ENCODE measurements around the gene RPGRIP1L. TPM values are rescaled to one million over a fixed set of nuclear protein-coding genes. Genes with fewer than 3 reads are reported as not detected.
A peak's percentile ranks its signal among the peaks of the same experiment; 100 is the strongest.

Gene RPGRIP1L
- polyA plus RNA-seq, 6 donors from 2014 or later = 2.0 to 3.4 (median 2.7) TPM

DNA sequence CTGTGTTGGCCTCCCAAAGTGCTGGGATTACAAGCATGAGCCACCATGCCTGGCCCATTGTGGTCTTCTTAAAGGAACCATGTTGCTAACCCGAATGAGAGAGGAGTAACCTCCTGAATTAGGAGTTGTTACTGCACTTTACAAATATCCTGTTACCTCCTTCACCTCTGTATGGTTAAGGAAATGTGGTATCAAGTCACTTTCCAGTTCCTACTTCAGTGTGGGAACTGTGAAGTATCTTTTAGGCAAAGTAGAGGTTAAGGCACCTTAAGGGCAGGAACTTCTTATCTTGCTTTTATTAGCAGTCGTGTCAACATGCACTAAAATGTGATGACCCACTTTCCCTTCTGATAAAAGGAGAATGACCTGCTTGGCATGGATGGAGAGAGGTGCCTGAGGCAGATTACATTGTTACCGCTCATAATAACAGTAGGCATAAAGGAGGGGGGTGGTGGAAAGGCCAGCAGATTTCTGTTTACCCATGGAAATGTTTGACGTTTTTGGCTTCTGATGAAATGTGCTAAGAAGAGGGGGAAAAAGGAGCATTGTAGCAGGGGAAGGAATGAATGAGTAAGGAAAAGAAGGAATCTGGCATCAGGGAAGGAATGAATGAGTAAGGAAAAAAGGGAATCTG, 28.8 kb upstream of the RPGRIP1L start:
- ATAC-seq (ENCODE audit: low read depth in 2 of 2) (no peak), DNase-seq (no peak)
- Mint-ChIP-seq H3K4me3 (no peak overlapping the region), H3K9me3 (peaks cover 0 to 2% (median 0%) of the 10 kb centered on the region in 7 donors), H3K36me3 (peaks cover 3 to 4% of the 10 kb centered on the region in 2 donors), H3K27ac (no peak overlapping the region), H3K4me1 (peaks cover 34 to 48% (median 39%) of the 10 kb centered on the region in 3 donors), H3K27me3 (no peaks in the 10 kb centered on the region)

DNA sequence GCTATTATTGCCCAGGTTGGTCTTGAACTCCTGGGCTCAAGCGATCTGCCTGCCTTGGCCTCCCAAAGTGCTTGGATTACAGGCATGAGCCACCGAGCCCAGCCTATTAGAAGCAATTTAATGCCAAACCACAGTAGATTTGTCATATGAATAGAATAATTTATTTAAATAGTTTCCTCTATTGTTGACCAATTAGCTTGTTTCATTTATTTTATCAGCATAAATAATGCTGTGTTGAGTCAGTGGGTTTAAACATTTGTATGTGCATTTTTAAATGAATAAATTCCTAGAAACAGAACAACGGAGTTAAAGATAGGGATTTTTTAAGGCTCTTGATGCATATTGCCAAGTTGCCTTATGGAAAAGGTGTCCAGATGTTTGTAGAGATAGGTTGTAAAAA, 27.0 kb upstream of the RPGRIP1L start:
- peaks cover 0 to 7% (median 0%) of the 10 kb centered on the region in 7 donors for H3K9me3 Mint-ChIP-seq

DNA sequence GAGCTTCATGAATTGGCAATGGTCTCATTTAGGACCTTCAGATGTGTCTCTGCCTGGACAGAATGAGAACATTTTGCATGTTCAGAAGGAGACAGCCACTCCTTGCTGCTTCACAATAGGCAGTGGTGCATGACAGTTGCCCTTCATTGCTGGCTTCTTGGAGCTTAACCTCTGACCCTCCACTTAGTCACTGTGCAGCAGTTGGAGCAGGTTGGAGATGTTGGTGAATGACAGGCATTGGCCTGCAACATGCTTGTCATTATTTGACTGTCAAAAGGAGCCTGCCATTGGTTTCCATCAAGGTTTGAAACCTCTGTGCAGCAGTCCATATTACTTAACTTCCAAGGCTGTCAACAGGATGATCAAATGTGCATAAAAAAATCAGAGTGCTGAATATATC, 23.0 kb upstream of the RPGRIP1L start:
- peak overlapping the region in 1 of 6 donors; percentile 51 for H3K27ac Mint-ChIP-seq
- H3K4me3 Mint-ChIP-seq = no peak overlapping the region
- H3K27me3 Mint-ChIP-seq = no peaks in the 10 kb centered on the region
- DNase-seq (no peak), ATAC-seq (ENCODE audit: low read depth in 2 of 2) (no peak)
- peaks cover 0 to 7% (median 0%) of the 10 kb centered on the region in 7 donors for H3K9me3 Mint-ChIP-seq
- H3K4me1 Mint-ChIP-seq = peaks cover 29 to 36% (median 35%) of the 10 kb centered on the region in 3 donors
- H3K36me3 Mint-ChIP-seq = peaks cover 7 to 14% of the 10 kb centered on the region in 2 donors

More for the DNA sequence above, 27.0 kb upstream of the RPGRIP1L start:
- ATAC-seq (ENCODE audit: low read depth in 2 of 2) (no peak), DNase-seq (no peak)
- Mint-ChIP-seq H3K27ac (no peak overlapping the region), H3K36me3 (peaks cover 7 to 9% of the 10 kb centered on the region in 2 donors), H3K27me3 (no peaks in the 10 kb centered on the region), H3K4me3 (no peak overlapping the region), H3K4me1 (peaks cover 38 to 53% (median 47%) of the 10 kb centered on the region in 3 donors)

DNA sequence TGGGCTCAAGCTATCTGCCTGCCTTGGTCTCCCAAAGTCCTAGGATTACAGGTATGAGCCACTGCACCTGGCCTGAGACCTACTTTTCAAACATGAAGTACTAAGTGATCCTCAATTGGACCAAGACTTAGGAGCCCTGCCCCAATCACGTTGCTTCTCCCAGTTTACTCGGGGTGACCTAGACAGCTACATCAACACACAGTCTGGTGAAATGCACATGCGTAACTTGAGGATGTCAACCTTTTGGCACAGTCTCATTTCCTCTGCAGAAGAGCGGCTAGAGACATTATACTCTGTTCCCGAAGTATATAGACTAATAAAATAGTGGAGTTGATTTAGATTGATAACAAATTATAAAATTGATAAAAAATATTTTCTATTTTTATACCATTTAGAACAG, 17.4 kb upstream of the RPGRIP1L start:
- ATAC-seq (ENCODE audit: low read depth in 2 of 2) (no peak), DNase-seq (no peak)
- H3K4me3 Mint-ChIP-seq = no peak overlapping the region
- H3K36me3 Mint-ChIP-seq = peaks cover 0 to 5% of the 10 kb centered on the region in 2 donors
- no peaks in the 10 kb centered on the region for H3K27me3 Mint-ChIP-seq
- H3K9me3 Mint-ChIP-seq = no peaks in the 10 kb centered on the region
- no peak overlapping the region for H3K27ac Mint-ChIP-seq
- peaks cover 12 to 19% (median 13%) of the 10 kb centered on the region in 3 donors for H3K4me1 Mint-ChIP-seq

DNA sequence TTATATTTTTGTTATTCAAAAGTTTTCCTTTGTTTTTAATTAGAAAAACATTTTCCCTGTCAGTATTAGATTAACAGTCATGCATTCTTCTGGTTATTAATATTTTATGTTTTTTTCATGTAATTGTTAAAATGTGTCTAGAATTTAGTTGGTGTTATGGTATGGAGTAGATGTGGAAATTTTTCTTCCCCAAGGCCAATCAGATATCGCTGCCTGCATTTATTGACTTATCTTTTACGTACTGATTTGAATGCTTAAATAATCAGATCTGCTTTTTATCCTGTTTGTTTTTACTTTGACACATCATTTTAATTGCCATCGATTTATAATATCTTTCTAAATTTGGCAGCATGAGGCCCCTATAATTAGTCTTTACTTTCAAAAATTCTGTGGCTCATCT, 13.9 kb upstream of the RPGRIP1L start:
- Mint-ChIP-seq H3K27ac (no peak overlapping the region), H3K4me3 (no peak overlapping the region), H3K4me1 (peaks cover 10 to 29% (median 14%) of the 10 kb centered on the region in 3 donors), H3K36me3 (no peaks in the 10 kb centered on the region), H3K9me3 (no peaks in the 10 kb centered on the region), H3K27me3 (no peaks in the 10 kb centered on the region)
- ATAC-seq (ENCODE audit: low read depth in 2 of 2) = no peak
- DNase-seq = no peak

DNA sequence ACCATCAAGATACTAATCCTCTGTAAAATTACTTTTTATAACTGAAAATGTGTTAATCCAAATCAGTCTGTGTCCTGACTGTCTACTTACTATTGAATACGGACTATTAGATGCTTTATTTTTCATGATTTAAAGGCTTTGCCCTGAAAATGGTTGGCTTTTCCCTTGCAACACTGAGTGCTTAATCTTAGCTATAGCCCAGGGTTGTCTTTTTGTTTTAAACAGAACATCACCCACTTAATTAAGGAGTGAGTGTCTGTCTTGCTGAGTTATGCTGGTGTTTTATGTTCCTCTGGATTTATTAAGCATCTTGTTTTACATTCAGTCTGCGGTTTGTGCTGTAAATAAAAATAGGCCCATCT, 11.3 kb upstream of the RPGRIP1L start:
- Mint-ChIP-seq H3K9me3 (no peaks in the 10 kb centered on the region), H3K27ac (no peak overlapping the region), H3K4me1 (peaks cover 6 to 29% (median 9%) of the 10 kb centered on the region in 3 donors), H3K4me3 (no peak overlapping the region), H3K27me3 (no peaks in the 10 kb centered on the region), H3K36me3 (peaks cover 0 to 8% of the 10 kb centered on the region in 2 donors)
- no peak for DNase-seq
- ATAC-seq (ENCODE audit: low read depth in 2 of 2) = no peak

DNA sequence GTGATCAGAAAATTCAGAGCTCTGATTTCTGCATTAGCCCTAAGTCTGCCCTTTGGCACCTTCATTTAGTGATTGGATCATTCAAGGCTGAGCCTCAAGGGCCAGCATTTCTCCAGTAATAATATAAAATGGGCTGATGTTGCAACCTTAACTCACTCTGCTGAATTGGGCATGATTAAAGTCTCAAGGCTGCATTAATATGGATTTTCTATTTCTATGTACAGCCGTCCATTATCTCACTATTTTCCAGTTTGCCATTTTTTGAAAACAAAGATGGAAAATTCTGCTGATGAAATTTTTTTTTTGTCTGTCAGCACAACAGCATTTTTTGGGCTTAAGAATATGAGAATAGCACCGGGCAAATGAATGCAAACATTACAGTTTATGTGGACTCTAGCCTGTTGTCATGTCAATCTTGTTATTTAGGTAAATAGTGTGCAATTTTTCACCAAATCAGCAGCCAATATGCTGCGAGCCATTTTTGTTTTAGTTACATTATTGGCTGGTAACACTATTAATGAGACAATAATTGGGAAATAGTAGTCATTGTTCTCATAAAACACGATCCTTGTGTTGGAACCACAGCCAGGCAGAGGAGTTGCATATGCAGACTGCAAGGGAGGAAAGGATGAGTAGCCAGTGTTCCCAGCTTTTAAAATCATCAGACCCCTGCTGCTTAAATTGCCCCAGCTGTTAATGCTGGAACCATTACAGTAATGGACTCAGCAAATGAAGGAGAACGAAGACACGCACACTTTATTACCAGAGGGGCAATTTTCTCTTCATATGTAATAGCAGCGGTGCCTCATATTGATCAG, 10.8 kb upstream of the RPGRIP1L start:
- no peaks in the 10 kb centered on the region for H3K9me3 Mint-ChIP-seq
- DNase-seq (no peak), ATAC-seq (ENCODE audit: low read depth in 2 of 2) (no peak)
- H3K4me1 Mint-ChIP-seq = peaks cover 4 to 29% (median 9%) of the 10 kb centered on the region in 3 donors
- no peak overlapping the region for H3K27ac Mint-ChIP-seq
- H3K27me3 Mint-ChIP-seq = no peaks in the 10 kb centered on the region
- no peak overlapping the region for H3K4me3 Mint-ChIP-seq
- peaks cover 0 to 8% of the 10 kb centered on the region in 2 donors for H3K36me3 Mint-ChIP-seq

DNA sequence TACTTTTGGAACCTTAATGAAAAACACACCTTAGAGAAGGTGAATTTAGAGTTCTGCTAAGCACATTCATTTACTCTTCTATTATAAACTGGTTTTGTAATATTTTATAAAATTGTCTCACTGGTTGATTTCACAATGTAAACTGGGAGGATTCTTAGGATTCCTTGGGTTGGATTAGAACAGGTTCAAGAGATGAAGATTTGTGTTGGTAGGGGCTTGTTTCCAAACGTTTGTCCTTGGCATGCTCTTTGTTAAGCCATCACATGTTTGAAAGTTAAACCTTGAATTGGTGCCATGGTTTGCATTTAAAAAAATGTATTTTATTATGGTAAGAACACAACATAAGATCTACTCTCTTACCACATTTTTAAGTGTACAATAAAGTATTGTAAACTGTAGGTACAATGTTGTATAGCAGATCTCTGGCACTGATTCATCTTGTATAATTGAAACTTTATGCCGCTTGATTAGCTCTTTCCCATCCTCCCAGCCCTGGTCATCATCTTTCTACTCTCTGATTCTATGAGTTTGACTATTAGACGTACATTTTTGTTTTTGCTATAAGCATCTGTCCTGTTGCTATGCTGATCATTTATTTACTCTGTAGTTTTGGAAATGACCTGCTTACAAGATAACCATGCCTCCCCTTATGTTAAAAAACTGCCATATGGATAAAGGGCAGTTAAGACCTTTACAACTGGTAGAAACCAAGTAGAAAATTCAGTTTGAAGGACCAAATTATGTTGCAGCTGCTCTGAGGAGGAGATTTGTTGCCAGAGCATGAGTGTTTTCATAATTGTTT, 9.9 kb upstream of the RPGRIP1L start:
- peaks cover 0 to 8% of the 10 kb centered on the region in 2 donors for H3K36me3 Mint-ChIP-seq
- H3K9me3 Mint-ChIP-seq = no peaks in the 10 kb centered on the region
- peaks cover 4 to 21% (median 5%) of the 10 kb centered on the region in 3 donors for H3K4me1 Mint-ChIP-seq
- ATAC-seq (ENCODE audit: low read depth in 2 of 2) = no peak
- no peaks in the 10 kb centered on the region for H3K27me3 Mint-ChIP-seq
- H3K27ac Mint-ChIP-seq = peak overlapping the region in 1 of 6 donors; percentile 20
- DNase-seq = no peak
- no peak overlapping the region for H3K4me3 Mint-ChIP-seq

DNA sequence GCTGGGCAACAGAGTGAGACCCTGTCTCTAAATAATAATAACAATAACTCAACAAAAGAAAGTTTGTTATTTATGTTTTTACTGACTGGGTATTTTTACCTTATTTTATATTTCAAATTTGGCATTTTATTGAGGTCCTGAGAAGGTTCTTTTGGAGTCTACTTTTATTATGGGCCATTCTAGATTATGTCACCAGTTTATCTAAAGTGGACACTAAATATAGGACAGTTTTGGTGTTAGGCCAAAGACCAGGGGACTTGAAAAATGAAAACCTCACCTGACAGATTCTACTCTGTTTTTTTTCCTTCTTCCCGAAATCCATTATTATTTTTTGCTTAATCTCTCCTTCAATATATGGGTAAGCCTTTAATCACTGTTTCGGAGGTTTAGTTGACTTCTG, 8.4 kb upstream of the RPGRIP1L start:
- peaks cover 0 to 8% of the 10 kb centered on the region in 2 donors for H3K36me3 Mint-ChIP-seq
- peaks cover 9 to 28% (median 13%) of the 10 kb centered on the region in 3 donors for H3K4me1 Mint-ChIP-seq
- ATAC-seq (ENCODE audit: low read depth in 2 of 2) (no peak), DNase-seq (no peak)
- H3K27ac Mint-ChIP-seq = no peak overlapping the region
- no peaks in the 10 kb centered on the region for H3K9me3 Mint-ChIP-seq
- H3K4me3 Mint-ChIP-seq = peak overlapping the region in 1 of 8 donors; percentile 22
- H3K27me3 Mint-ChIP-seq = no peaks in the 10 kb centered on the region

DNA sequence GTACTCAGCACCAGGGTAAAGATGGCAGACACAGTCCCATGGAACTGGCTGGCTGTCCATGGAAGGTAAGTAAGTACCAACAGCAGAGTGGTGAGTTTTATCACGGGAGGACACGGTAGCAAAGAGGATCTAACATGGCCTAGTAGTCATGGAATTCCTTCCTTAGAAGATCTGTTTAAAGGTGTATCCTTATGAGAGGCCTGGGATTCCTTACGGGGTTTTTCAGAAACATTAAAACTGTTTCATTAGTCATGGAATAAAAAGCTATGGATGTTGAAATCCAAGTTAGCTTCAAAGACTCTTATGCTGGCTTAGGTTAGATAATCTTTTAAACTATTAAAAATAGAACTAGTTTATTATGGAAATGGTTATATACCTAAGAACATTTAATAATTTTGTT, 7.7 kb upstream of the RPGRIP1L start:
- DNase-seq (no peak), ATAC-seq (ENCODE audit: low read depth in 2 of 2) (no peak)
- Mint-ChIP-seq H3K27me3 (no peaks in the 10 kb centered on the region), H3K4me1 (peaks cover 11 to 32% (median 14%) of the 10 kb centered on the region in 3 donors), H3K4me3 (no peak overlapping the region), H3K27ac (peak overlapping the region in 2 of 6 donors; percentile 11 to 32), H3K9me3 (no peaks in the 10 kb centered on the region), H3K36me3 (peaks cover 0 to 8% of the 10 kb centered on the region in 2 donors)

DNA sequence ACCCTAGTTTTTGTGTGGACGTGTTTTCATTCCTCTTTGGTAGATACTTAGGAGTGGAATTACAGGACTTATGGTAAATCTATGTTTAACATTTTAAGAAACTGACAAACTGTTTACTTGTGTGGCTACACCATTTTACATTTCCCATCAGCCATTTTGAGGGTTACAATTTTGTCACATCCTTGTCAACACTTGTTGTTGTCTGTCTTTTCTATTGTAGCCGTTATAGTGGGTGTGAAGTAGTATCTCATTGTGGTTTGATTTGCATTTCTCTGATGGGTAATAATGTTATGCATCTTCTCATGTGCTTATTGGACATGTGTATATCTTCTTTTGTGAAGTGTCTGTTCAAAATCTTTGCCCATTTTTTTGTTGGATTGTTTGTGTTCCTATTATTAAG, 4.8 kb upstream of the RPGRIP1L start:
- Mint-ChIP-seq H3K36me3 (peaks cover 0 to 8% of the 10 kb centered on the region in 2 donors), H3K27ac (no peak overlapping the region), H3K27me3 (no peaks in the 10 kb centered on the region), H3K9me3 (no peaks in the 10 kb centered on the region), H3K4me3 (no peak overlapping the region), H3K4me1 (peaks cover 28 to 29% (median 28%) of the 10 kb centered on the region in 3 donors)
- ATAC-seq (ENCODE audit: low read depth in 2 of 2) = no peak
- DNase-seq = no peak

DNA sequence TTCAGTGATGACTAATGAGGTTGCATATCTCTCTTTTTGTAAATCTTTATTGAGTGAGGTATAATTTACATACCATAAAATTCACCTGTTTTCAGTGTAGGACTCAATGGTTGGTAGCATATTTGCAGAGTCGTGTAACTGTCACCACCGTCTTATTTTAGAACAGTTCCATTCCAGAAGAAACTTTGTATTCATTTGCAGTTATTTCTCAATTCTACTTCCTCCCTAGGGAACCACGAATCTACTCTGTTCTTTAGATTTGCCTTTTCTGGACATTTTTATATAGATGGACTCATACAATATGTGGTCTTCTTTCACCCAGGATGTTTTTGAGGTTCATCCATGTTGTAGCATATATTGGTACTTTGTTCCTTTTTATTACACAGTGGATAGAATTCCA, 4.0 kb upstream of the RPGRIP1L start:
- DNase-seq (no peak), ATAC-seq (ENCODE audit: low read depth in 2 of 2) (no peak)
- Mint-ChIP-seq H3K36me3 (peaks cover 0 to 8% of the 10 kb centered on the region in 2 donors), H3K4me1 (peaks cover 28 to 29% (median 28%) of the 10 kb centered on the region in 3 donors), H3K27me3 (no peaks in the 10 kb centered on the region), H3K4me3 (no peak overlapping the region), H3K27ac (no peak overlapping the region), H3K9me3 (no peaks in the 10 kb centered on the region)

DNA sequence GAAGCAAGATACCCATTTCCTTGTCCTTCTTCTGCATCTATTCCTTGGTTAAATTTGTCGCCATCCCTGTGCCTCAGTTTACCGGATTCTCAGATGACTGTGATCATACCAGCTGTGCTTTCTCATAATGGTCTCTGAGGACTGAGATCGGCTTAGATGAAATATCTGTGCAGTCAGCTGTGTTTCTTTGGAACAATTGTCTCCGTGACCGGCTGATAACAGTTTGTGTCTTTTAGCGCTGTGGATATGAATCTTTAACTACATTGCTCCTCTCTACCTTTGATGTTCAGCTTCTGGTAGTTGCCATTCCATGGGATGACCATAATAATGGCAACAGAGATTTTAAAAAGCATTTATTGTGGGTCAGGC, 770 bp upstream of the RPGRIP1L start:
- ATAC-seq (ENCODE audit: low read depth in 2 of 2) = no peak
- H3K4me1 Mint-ChIP-seq = peaks cover 28 to 33% (median 33%) of the 10 kb centered on the region in 3 donors
- H3K27me3 Mint-ChIP-seq = no peaks in the 10 kb centered on the region

More for the DNA sequence above, 770 bp upstream of the RPGRIP1L start:
- Mint-ChIP-seq H3K27ac (peak overlapping the region in 5 of 6 donors; percentile 89 to 99 (median 96)), H3K9me3 (no peaks in the 10 kb centered on the region), H3K4me3 (peak overlapping the region; percentile 89 to 100 (median 98)), H3K36me3 (no peaks in the 10 kb centered on the region)
- DNase-seq = no peak

Measured in naive B cell (primary cell).